HG03565 (cell line): Measurements from ENCODE around the gene C11orf86.

Source experiments
- ATAC-seq: cut with Tn5 transposase; IDR thresholded peaks from one replicate; pipeline ENCODE4 v1.9.1; 2021; ENCODE audit warnings: mild to moderate bottlenecking, moderate library complexity; ENCODE audit not compliant: unreplicated experiment

The C11orf86 gene

GRCh38 chr11:66966351-66966750 lies 8.8 kb upstream of the C11orf86 start:
- no peak for ATAC-seq

- no peak for ATAC-seq
Observed at GRCh38 chr11:66967670-66968425, 7.3 kb upstream of the C11orf86 start.

- ATAC-seq, result no peak
Observed at GRCh38 chr11:66969584-66970225, 5.4 kb upstream of the C11orf86 start.

- ATAC-seq, result no peak
Observed at GRCh38 chr11:66970371-66970806, 4.7 kb upstream of the C11orf86 start.

GRCh38 chr11:66970807-66971442 lies 4.2 kb upstream of the C11orf86 start:
- no peak for ATAC-seq

- no peak for ATAC-seq
Observed at GRCh38 chr11:66971488-66971887, 3.6 kb upstream of the C11orf86 start.

GRCh38 chr11:66973956-66974580 lies 1.0 kb upstream of the C11orf86 start:
- no peak for ATAC-seq

GRCh38 chr11:66975405-66976027 lies 412 bp downstream of the C11orf86 start:
- ATAC-seq, result no peak

- no peak for ATAC-seq
Observed at GRCh38 chr11:66976028-66976467, 944 bp downstream of the C11orf86 start.

- ATAC-seq, result no peak
Observed at GRCh38 chr11:66976925-66977324, 1.8 kb downstream of the C11orf86 start.

- no peak for ATAC-seq
Observed at GRCh38 chr11:66978229-66978628, 3.1 kb downstream of the C11orf86 start.

GRCh38 chr11:66978717-66979116 lies 3.6 kb downstream of the C11orf86 start:
- ATAC-seq, result no peak

- no peak for ATAC-seq
Observed at GRCh38 chr11:66979336-66979980, 4.4 kb downstream of the C11orf86 start.

GRCh38 chr11:66981976-66982578 lies 7.0 kb downstream of the C11orf86 start:
- no peak for ATAC-seq

GRCh38 chr11:66983275-66983924 lies 8.3 kb downstream of the C11orf86 start:
- no peak for ATAC-seq

- no peak for ATAC-seq
Observed at GRCh38 chr11:66985508-66986177, 10.5 kb downstream of the C11orf86 start.

- ATAC-seq, result no peak
Observed at GRCh38 chr11:66986178-66986545, 11.1 kb downstream of the C11orf86 start.

GRCh38 chr11:66987158-66987620 lies 12.1 kb downstream of the C11orf86 start:
- ATAC-seq, result no peak
